ENCODE data around the gene PLPP2.
A peak's percentile ranks its signal among the peaks of the same experiment; 100 is the strongest.
"Not testable (repeated sequence)": the region's sequence is repeated elsewhere in the genome, so short reads cannot be mapped to it uniquely, and the experiment has no call there.

PLPP2 gene

DNA sequence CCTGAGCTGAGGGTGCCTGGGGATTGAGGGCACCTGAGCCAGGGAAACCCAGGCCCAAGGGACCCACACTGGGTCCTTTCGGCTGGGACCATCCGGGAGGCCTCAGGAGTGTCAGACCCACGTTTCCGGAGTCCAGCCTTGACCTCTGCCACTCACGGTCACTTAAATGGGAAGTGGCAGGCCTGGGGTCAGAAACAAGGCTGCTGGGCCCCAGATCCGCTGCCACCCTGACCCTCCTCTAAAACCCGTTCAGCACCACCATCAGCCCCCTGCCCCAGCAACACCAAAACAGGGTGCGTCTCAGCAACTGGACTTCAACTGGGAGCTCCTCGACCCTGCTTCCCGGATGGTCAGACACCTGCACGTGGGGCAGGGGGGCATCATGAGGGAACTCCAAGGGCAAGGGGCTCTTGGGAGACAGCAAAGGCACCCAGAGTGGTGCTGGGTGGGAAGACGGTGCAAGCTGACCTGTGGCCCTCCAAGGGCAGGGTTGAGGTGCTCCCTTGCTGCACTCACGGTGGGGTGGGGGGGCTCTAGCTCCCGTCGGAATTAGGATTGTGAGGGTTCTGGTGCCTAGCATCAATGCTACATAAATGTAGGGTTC is 1.2 kb upstream of the PLPP2 start:
- no peak for DNase-seq

DNA sequence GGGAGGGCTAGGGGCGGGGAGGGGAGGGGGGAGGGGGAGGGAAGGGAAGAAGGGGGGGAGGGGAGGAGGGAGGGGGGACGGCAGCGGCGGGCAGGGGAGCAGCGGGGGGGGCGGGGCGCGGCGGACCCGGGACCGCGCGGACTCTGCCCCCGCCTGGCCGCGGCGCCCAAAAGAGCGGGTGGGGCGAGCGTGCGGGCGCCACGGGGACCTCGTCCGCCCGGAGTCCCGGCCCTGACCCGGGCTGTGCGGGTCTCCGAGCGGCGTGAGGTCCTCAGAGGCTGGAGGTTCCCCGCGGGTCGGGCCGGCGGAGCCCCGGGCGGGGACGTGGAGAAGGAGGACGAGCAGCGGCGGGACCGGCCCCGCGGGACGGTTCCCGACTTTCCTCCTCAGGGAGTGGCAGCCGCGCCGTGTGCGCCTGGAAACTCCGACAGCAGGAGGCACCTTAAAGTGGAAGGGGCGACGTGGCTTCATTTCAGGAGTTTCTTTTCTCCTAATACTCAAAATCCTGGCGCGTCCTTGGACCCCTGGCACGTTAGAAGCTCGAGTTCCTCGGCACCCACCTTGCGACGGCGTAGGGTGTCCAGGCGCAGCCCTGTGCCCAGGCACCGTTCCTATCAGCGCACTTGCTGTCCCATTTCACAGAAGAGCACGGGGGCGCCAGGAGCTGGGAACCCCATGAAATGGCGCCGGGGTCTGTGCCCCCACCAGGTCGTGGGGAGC is 518 bp upstream of the PLPP2 start:
- no peak for DNase-seq

DNA sequence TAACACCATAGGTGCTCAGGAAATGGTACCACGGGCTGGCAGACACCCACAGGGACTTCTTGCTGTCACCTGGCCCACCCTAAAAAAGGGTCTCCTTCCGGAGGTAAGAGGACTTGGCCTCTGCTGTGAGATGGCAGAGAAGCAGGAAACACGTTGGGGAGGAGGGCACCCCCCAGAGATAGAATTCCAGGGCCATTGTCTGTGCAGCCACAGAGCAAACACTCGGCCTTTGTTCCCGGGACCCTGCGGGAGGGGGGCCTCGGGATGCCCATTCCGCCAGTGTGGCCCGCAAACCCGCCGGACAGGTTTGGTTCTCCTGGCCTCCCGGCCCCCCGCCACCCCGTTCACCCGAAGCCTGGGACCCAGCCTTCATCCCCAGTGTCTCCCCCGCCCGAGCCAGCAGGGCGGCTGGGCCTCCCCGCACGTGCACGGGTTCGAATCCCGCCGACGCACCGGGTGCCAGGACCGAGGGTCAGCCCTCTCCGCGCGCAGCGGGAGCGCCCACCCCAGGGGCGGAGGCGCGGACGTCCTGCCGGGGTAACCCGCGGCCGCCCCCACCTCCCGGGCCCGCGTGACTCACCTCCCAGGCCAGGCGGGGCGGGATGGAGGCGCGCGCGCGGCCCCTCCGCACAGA is 714 bp downstream of the PLPP2 start:
- peak; percentile 62 for DNase-seq

DNA sequence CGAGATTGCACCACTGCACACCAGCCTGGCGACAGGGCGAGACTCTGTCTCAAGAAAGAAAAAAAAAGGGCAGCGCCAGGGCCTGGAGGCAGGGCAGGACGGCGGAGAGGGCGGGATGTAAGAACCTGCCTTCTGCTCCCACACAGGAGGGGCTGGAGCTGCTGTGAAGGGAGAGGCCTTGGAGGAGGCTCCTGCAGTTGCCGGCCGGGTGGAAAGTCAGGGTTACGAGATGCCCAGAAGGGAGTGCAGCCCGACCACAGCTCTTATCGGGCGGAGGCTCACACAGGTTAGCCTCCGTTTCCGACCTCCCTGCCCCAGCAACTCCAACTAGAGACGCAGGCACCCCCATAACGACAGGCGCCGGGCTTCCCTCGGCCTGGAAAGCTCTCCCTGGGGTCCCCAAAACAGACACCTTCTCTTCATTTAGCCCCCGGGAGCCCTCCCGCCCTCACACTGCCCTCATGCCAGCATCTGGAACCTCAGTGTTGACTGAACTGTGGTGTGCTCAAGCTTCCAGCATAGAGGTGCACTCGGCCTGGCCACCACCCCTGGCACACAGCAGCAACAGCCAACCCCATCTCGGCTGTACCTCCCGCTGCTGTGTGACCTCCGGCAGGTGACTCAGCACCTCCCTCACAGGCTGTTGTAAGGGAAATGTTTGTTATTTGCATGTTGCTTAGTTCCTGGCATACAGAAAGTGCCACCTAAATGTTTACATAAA is 1.4 kb downstream of the PLPP2 start:
- peak; percentile 62 for DNase-seq

DNA sequence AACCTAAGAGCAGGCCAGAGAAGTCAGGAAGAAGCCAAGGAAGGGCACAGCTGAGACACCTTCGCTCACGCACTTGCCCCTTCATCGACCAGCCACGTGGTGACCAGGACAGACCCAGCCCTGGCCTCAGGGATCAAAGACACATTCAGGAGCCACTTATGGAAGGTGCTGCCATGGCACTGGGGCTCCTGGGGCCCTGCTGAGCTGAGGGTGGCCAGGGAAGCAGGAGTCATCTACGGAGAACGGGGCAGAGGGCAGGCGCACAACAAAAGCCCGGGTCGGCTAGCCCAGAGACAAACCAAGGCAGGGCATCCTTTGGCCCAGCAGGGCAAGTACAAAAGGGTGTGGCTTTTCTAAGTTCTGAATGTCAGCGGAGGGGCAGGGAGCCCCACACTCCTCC is 2.3 kb downstream of the PLPP2 start:
- DNase-seq, result no peak

DNA sequence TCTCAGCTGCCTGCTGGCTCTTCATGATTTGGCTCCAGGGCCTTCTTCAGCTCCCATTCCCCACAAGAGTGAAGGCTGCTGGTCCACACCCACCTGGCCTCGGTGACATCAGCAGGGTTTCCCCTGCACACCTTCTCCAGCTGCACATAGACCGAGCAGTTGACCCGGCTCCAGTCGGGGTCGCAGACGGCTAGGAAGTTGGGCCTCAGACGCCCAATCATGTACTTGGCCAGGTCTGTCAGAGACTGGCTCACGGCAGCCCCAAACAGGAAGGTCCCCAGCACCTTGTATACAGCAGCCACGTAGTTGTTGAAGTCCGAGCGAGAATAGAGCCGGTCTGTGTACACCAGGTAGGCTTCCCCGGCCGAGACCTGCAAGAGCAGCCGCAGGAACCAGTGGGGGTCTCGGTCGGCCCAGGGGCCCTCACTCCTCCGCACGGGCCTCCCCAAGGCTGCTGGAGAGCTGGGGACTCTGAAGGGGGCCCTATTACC is 3.8 kb downstream of the PLPP2 start:
- DNase-seq, result no peak

DNA sequence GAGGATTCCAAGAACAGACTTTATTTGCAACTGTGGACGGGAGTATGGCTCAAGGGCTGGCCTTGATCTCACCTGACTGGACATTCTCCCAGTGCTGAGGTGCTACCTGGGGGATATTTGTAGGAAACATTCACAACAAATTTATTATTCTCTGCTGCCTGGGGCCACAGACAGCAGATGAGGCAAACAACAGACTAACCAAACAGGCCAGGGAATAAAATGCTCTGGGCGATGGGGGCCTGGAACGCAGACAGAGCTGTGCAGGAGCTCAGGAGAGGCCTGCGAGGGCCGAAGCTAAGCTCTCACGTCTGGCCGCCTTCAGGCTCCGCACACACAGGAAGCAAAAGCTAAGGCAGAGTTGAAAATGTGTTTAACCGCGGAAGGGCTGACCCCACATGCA is 7.8 kb downstream of the PLPP2 start:
- no peak for DNase-seq

DNA sequence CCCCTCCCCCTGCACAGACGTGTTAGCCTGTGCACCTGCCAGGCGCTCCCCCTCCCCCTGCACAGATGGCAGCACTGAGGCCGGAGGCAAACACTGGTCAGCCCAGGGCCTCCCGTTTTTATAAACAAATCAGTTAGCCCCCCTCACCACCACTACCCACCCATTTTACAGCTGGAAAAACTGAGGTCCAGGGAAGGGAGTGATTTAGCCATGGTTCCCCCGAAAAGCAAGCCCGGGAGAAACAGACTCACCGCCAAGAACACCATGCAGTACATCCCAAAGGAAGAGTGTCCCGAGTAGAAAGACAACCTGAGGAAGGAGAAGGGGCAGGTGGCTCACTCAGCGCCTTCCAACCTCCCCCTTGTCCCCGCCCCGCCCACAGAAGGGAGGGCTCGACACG is 8.7 kb downstream of the PLPP2 start:
- DNase-seq, result no peak

DNA sequence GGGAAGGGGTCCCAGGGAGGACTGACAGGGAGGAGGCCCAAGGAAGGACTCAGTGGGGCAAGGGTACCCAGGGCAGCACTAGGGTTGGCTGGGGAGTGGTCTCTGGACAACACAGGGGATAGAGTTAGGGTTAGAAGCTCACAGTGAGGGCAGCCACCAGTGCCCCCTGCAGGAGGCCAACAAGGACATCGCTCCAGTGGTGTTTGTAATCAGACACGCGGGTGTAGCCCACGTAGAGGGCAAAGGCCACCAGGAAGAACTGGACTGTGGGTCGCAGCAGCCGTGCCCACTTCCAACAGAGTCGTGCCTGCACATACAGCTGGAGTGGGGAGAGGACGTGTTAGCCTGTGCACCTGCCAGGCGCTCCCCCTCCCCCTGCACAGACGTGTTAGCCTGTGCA is 9.2 kb downstream of the PLPP2 start:
- DNase-seq, result no peak

DNA sequence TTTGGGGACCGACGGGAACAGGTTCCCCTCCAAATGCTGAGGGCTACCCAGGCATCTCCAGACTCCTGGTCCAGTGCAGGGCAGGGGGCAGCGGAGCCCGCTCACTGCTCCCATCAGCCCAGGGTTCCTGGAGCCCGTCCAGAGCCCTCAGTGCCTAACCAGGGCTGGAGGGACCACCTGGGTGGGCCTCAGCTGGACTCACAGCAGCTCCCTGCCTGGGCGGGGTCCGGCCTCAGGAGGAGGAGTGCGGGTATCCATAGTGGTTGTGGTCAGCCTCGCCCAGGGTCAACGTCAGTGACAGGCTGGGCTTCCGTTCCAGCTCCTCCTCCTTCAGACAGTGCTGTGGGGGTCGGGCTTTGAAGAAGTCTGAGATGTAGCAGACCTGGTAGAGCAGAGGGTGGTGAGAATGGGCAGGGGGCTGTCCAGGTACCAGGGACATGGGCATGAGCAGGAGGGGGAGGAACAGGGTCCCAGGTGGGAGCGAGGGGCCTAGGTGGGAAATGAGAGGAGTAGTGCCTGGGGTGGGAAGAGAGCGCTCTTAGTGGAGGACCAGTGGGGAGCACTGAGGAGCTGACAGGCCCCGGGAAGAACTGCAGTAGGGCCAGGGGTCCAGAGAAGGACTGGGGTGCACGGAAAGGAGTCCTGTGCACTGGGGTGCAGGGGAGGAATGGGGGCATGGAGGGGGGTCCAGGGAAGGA is 9.9 kb downstream of the PLPP2 start:
- DNase-seq, result no peak

DNA sequence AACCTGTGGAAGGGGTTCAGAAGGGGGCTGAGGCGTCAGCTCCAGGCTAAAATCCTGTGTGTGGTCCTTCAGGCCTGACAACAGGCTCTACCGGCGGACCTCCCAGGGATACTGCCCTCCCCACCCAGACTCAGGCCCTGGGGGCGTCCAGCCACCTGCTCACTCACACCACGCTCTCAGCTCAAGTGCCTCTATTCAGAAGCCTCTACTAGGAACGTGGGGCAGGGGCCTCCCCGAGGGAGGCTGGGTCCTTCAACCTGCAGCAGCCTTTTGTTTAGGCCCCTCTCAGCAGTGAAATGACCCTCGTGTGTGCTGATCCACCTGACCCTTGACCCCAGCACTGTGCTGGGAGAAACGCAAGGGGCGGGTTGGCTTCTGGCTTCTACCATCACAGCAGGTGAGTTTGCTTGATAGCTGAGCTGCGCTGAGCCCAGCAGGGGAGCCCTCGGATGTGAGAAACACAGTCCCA is 10.6 kb downstream of the PLPP2 start:
- peak; percentile 59 for DNase-seq

DNA sequence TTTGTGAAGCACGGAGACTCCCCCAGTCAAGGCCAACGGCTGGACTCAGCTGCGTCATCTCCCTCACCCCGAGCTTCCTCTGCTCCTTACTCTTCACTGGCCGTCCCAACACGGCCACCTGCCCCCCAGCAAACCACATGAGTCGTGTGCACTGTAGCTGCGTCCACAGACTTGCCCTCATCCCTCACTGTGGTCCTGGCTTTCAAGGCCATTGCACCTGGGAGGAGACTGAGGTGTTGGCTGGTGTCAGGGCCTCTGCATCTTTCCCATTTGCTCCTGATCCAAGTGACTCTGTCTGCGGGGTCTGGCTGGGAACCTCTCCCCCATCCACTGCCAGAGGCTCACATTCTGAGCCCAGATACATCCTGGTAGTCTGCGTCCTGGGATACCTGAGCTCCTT is 11.5 kb downstream of the PLPP2 start:
- no peak for DNase-seq

DNA sequence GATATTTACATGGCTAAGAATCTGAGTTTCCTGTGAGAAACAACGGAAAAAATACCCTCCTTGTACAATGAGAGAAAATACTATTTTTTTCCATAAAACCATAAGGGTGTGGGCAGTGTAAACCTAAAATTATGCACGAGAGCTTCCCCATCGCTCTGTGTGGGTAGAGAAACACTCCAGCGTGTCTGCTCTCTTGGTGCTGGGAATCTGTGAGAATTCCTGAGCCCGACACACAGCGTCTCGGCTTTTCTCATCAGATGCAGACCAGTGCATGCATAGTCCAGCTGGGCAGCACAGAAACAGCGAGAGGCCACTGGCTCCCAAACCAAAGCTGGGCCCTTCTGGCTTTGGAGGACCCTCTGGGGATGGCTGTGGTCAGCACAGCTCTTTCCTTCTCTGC is 12.0 kb downstream of the PLPP2 start:
- DNase-seq, result no peak

DNA sequence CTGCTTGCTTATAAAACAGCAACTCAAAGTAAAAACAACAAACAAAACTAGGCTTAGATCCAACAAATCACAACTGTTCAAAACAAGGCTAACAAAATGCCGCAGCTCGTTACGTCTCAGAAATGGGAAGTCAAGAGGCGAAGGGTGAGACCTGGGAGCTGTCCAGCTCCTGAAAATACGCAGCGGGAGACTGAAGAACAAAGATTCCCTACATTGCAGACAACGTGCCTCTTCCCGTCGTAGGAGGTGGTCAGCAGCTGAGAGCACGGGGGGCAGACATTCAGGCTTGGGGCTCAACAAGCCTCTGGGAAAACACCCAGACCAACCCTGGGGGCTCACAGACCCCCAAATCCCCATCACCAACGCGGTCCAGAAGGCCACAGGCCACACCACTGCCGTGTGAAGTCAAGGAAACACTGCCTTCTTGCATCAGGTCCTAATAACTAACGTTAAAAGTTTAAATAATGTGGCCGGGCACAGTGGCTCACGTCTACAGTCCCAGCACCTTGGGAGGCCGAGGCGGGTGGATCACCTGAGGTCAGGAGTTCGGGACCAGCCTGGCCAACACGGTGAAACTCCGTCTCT is 13.5 kb downstream of the PLPP2 start:
- DNase-seq, result no peak

DNA sequence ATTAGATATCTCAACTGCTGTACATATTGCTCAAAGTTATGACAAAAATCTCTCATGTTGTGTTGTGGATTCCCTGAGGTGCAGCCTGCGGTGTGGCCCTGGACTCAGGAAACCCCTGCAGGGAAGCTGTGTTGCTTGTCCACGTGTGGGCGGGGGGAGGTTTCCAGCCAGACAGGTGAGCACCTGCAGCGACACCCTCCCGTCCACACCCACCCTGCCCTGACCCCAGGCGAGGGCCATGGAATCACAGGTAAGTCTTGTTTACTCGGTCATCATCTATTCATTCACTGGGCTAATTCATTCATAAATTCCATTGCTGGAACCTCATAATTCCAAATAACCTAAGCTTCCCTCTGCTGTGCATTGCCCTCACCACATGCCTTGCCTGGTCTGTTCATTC is 14.1 kb downstream of the PLPP2 start:
- DNase-seq, result no peak

DNA sequence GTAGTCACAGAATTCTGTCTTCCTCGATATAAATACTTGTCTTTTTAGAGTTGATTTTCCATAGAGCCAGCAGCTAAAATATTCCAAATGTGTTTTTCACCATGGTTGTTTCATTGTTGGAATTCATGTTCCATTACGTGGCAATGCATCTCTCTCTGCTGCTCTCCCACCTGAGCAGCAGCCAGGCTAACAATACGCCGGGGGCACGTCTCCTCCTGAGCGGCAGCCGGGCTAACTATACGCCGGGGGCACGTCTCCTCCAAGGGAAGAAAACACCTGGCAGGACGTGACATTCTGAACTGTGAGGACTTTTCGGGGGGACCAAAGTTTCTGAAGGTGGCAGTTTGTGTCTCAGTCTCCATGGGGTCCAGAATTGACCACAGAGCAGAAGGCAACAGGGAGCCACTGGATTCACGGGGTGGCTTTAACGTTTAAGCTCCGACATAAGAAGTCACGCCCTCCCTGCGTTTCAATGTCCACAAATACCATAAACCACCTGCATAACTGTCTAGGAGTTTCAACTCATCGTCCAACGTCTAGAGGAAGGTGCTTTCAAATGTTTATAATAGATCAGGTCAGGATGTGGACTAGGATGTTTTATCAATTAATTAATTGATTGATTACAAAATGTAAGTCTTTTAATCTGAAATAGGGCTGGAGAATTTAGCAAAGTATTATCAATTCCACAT is 15.1 kb downstream of the PLPP2 start:
- DNase-seq, result no peak

DNA sequence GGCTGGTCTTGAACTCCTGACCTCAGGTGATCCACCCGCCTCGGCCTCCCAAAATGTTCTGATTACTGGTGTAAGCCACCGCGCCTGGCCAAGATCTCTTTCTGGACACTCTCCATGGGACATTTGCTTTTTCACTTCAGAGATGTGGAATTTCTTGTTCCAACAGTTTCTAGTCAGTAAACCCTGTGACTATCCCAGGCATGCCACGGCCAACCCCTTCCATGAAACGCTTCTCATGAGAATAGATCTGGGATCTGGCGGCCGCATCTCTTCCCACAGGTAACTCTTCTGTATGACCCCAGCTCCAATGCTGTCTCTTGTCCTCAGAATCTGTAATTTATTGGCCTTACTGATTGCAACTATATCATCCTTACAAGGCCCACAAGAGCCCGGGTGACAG is 16.2 kb downstream of the PLPP2 start:
- DNase-seq, result no peak

DNA sequence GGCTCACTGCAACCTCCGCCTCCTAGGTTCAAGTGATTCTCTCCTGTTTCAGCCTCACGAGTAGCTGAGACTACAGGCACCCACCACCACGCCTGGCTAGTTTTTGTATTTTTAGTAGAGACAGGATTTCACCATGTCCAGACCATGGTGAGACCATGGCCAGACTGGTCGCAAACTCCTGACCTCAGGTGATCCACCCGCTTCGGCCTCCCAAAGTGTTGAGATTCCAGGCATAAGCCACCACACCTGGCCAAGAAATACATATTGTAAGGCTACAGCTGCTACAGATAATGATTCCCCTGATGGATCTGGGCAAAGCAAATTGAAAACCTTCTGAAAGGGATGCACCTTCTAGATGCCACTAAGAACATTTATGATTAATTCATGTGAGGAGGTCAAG is 17.8 kb downstream of the PLPP2 start:
- DNase-seq, result no peak

DNA sequence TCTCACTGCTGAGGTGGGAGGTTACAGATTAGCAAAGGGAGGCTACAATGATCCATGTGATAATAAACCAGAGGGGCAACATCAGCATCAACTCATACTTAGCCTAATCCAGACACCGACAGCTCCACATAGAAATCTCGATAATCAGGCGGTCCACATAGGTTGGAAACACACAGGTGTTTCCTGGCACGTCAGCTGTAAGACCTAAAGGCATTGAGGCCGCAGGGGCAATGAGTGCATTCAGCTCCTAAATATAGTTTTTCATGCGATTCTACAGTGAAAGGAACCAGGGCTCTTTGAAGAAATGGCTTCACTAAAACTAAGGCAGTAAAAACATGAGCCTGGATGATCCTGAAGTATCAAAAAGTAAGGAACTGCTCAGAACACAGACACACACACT is 19.3 kb downstream of the PLPP2 start:
- DNase-seq, result no peak

DNA sequence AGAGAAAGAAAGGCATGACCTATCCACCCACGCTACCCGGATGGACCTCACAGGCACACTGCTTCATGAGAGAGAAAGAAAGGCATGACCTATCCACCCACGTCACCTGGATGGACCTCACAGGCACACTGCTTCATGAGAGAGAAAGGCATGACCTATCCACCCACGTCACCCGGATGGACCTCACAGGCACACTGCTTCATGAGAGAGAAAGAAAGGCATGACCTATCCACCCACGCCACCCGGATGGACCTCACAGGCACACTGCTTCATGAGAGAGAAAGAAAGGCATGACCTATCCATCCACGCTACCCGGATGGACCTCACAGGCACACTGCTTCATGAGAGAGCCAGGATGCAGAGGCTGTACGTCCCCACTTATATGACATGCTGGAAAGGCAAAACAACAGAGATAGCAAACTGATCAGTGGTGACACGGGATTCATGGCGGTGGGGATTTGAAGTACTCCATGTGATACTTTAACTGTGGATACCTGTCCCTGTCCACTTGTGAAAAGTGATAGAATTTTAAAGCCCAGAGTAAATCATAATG is 20.4 kb downstream of the PLPP2 start:
- DNase-seq, result not testable (repeated sequence)

DNA sequence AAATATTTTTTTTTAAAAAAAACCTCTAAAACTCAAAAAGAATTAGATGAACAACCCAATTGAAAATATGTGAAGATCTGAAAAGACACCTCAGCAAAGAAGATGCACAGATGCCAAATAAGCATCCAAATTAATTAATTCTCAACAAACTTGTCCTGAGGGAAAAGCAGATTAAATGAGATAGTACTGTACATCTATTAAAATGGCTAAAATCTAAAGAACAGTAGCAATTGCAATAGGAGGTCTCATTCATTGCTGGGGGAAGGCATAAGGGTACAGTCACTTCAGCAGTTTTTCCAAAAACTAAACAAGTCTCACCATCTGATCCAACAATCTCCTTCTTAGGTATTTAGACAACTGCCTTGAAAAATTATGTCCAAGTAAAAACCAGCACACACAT is 22.0 kb downstream of the PLPP2 start:
- no peak for DNase-seq

DNA sequence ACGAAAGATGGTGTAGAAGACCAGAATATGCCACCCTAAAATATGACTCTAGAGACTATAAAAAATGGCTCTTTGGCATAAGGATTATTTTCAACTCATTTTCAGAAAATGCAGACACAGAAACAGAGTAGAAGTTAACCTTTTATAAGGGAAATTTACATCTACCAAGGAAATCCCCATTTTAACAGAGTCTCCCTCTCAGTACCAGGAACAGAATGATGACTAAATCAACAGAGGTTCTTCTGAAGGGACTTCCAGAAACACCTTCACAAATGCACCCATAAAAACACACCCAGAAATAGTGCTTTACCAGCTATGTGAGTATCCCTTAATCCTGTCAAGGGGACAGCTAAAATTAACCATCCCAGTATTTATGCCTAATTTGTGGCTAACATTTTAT is 29.1 kb downstream of the PLPP2 start:
- no peak for DNase-seq

Data from DMS79 (cell line).